Suprapubic skin (tissue), 4 donors: Measurements from ENCODE around the gene KANSL1. TPM values are rescaled to one million over a fixed set of nuclear protein-coding genes. Genes with fewer than 3 reads are reported as not detected.

Source experiments
- DNase-seq, 2 donors: peaks; one replicate each; pipeline ENCODE4 v3.0.0-alpha.2; 2019; ENCODE audit warnings: low spot score in 2 of 2
- H3K27ac ChIP-seq: fragments of 200-600 bp; sonication (generic); one replicate; pipeline ENCODE4 v1.5.1; 2019
- H3K27me3 ChIP-seq: fragments of 200-600 bp; sonication (generic); one replicate; pipeline ENCODE4 v1.5.1; 2019
- H3K36me3 ChIP-seq: fragments of 200-600 bp; sonication (generic); one replicate; pipeline ENCODE4 v1.5.1; 2019
- H3K4me1 ChIP-seq: fragments of 200-600 bp; sonication (generic); one replicate; pipeline ENCODE4 v1.5.1; 2019
- H3K4me3 ChIP-seq: fragments of 200-600 bp; sonication (generic); one replicate; pipeline ENCODE4 v1.5.1; 2019; ENCODE audit warnings: mild to moderate bottlenecking
- H3K9me3 ChIP-seq: fragments of 200-600 bp; sonication (generic); one replicate; pipeline ENCODE4 v1.5.1; 2019
- CTCF ChIP-seq, 2 donors: fragments of 200-600 bp in 1 of 2; fragments of 450-650 bp in 1 of 2; sonication (generic) in 1 of 2; IDR thresholded peaks; one replicate each; pipeline ENCODE4 v1.5.1; 2016 to 2019; ENCODE audit warnings: antibody characterized with exemption in 2 of 2, mild to moderate bottlenecking in 1 of 2, moderate library complexity in 1 of 2
- EP300 ChIP-seq: sonication (generic); formaldehyde crosslinking; IDR thresholded peaks from one replicate; pipeline ENCODE4 v1.6.1; 2017; ENCODE audit warnings: antibody characterized with exemption
- POLR2A ChIP-seq, 2 donors: fragments of 450-650 bp; IDR thresholded peaks; one replicate each; pipeline ENCODE4 v1.6.1; 2017; ENCODE audit warnings: antibody characterized with exemption in 2 of 2, mild to moderate bottlenecking in 2 of 2, moderate library complexity in 2 of 2
- POLR2AphosphoS5 ChIP-seq, 3 donors: sonication (generic); formaldehyde crosslinking; IDR thresholded peaks; one replicate each; pipeline ENCODE4 v1.6.1; 2017; ENCODE audit warnings: antibody characterized with exemption in 3 of 3
- WGBS: methylation state at CpG from one replicate; pipeline ENCODE4 v1.1.5; 2018; 5-methylcytosine and 5-hydroxymethylcytosine counted together
- total RNA-seq, 4 donors: library from RNA; depleted of rRNA; stranded (reverse); fragments of >200 nt; gene quantifications; one replicate each; pipeline ENCODE4 v1.1.0, GENCODE V29; 2016

Gene KANSL1
- total RNA-seq, 4 donors from 2014 or later: 68.2 to 187 (median 79.0) TPM

DNA sequence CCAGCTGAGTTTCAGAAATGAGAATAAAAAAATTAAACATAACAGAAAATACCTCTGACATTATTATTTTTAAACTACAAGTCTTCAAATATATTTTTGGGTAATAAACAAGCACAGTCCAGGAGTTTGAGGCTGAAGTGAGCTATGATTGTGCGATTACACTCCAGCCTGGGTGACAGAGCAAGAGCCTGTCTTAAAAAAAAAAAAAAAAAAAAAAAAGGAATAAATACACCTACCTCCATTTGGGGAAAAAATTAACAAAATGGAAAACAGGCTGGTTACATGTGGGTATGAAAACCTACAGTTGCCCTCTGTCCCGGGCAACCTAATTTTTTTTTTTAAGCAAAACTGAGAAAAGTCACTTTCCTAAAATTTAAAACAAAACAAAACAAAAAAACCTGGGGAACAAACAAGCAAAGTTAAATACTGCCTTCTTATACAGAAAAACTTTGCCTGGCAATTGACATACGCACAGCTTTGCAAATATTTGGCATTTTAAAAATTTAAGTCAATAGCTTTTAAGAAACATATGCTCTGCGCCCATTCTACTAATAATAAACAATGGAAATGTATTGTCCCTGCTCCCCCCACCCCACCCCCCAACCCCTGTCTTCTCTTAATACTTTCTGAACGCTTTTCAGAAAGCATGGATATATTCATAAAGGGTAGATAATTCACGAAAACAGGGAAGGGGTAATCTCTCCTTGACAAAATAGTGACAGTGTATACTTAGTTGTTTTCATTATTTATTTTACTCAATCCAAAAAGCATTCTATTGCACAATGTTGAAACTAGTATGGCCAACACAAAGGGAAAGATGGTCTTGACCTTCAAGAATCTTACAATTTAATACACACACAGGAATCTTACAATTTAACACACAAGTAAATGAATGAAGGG is 112.9 kb downstream of the KANSL1 start:
- 95% methylated on average over 6 of the region's 6 CpGs for WGBS
- Histone ChIP-seq H3K4me3 (no peak overlapping the region), H3K4me1 (peaks cover 11% of the 10 kb centered on the region), H3K36me3 (peaks cover 5% of the 10 kb centered on the region), H3K27ac (no peak overlapping the region), H3K9me3 (no peaks in the 10 kb centered on the region), H3K27me3 (no peaks in the 10 kb centered on the region)
- TF ChIP-seq EP300: no peak
- no peak for TF ChIP-seq POLR2A (IDR thresholded peaks at IDR 0.05)
- no peak for TF ChIP-seq POLR2AphosphoS5 (IDR thresholded peaks at IDR 0.05)
- no peak for TF ChIP-seq CTCF (IDR thresholded peaks at IDR 0.05)
- DNase-seq: no peak

DNA sequence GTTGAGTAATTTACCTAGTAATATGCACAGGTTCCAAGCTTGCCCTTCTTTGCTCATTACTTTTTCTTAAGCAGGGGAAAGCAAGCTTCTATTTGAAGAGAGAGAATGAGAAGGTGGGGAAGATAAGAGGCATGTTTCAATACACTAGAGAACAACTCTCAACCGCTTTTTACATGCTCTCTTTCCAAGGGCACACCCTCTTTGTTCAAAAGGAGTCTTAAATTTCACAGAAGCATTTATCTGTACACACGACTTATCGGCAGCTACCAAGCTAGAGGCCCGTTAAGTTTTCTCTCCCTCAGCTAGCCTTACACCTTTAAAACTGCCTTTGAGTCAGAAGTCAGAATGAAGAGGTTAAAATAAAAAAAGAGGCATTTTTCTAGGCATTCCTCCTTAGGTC is 114.6 kb downstream of the KANSL1 start:
- H3K4me3 ChIP-seq: no peak overlapping the region
- peaks cover 5% of the 10 kb centered on the region for H3K36me3 ChIP-seq
- no peaks in the 10 kb centered on the region for H3K27me3 ChIP-seq
- 72% methylated on average over 4 of the region's 4 CpGs for WGBS
- no peak overlapping the region for H3K27ac ChIP-seq
- DNase-seq: no peak
- H3K4me1 ChIP-seq: peaks cover 11% of the 10 kb centered on the region
- TF ChIP-seq POLR2A (IDR thresholded peaks at IDR 0.05) (no peak), CTCF (IDR thresholded peaks at IDR 0.05) (no peak), EP300 (no peak), POLR2AphosphoS5 (IDR thresholded peaks at IDR 0.05) (no peak)
- H3K9me3 ChIP-seq: no peaks in the 10 kb centered on the region

DNA sequence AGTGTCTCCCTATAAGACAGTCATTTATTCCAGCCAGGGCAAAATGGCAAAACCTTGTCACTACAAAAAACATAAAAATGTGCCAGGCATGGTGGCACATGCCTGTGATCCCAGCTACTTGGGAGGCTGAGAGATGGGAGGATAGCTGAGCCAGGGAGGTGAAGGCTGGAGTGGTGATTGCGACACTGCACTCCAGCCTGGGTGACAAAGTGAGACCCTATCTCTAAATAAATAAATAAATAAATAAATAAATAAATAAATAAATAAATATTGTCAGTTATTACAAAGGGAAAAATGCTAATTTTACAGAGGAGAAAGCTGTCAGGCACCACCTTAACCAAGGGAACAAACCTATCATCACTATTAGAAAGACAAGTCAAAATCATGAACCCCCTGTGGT is 118.7 kb downstream of the KANSL1 start:
- DNase-seq: no peak

GRCh38 chr17:46072998-46073397 is 120.2 kb downstream of the KANSL1 start:
- TF ChIP-seq EP300 (no peak), CTCF (IDR thresholded peaks at IDR 0.05) (no peak), POLR2A (IDR thresholded peaks at IDR 0.05) (no peak), POLR2AphosphoS5 (IDR thresholded peaks at IDR 0.05) (no peak)
- H3K27me3 ChIP-seq: no peaks in the 10 kb centered on the region
- 68% methylated on average over 1 of the region's 1 CpG for WGBS

More for the DNA sequence above, 118.7 kb downstream of the KANSL1 start:
- no peaks in the 10 kb centered on the region for H3K9me3 ChIP-seq
- H3K4me3 ChIP-seq: no peak overlapping the region
- 95% methylated on average over 1 of the region's 1 CpG for WGBS
- H3K36me3 ChIP-seq: peaks cover 5% of the 10 kb centered on the region
- no peak overlapping the region for H3K27ac ChIP-seq
- H3K4me1 ChIP-seq: peaks cover 4% of the 10 kb centered on the region
- TF ChIP-seq POLR2AphosphoS5 (IDR thresholded peaks at IDR 0.05) (no peak), POLR2A (IDR thresholded peaks at IDR 0.05) (no peak), EP300 (no peak), CTCF (IDR thresholded peaks at IDR 0.05) (no peak)
- no peaks in the 10 kb centered on the region for H3K27me3 ChIP-seq

GRCh38 chr17:46071796-46072195 is 121.4 kb downstream of the KANSL1 start:
- no peak for DNase-seq
- no peaks in the 10 kb centered on the region for H3K9me3 ChIP-seq
- H3K4me1 ChIP-seq: peaks cover 4% of the 10 kb centered on the region
- peaks cover 9% of the 10 kb centered on the region for H3K36me3 ChIP-seq
- H3K4me3 ChIP-seq: no peak overlapping the region
- WGBS: 84% methylated on average over 5 of the region's 5 CpGs
- no peak overlapping the region for H3K27ac ChIP-seq
- H3K27me3 ChIP-seq: no peaks in the 10 kb centered on the region
- TF ChIP-seq POLR2AphosphoS5 (IDR thresholded peaks at IDR 0.05): no peak
- TF ChIP-seq POLR2A (IDR thresholded peaks at IDR 0.05): no peak
- TF ChIP-seq CTCF (IDR thresholded peaks at IDR 0.05): no peak
- no peak for TF ChIP-seq EP300

More at GRCh38 chr17:46072998-46073397, 120.2 kb downstream of the KANSL1 start:
- DNase-seq: no peak
- H3K9me3 ChIP-seq: no peaks in the 10 kb centered on the region
- peaks cover 4% of the 10 kb centered on the region for H3K4me1 ChIP-seq
- no peak overlapping the region for H3K27ac ChIP-seq
- H3K36me3 ChIP-seq: peaks cover 5% of the 10 kb centered on the region
- H3K4me3 ChIP-seq: no peak overlapping the region
